OCI-LY7 (cell line): ENCODE results near the gene DNER. TPM values are rescaled to one million over a fixed set of nuclear protein-coding genes. Genes with fewer than 3 reads are reported as not detected.

Experiments
- BruUV-seq: library from RNA; stranded (reverse); fragments of 400-500 nt; replicated peaks from 2 replicates; lab custom pipeline; 2021; lab: Mats Ljungman, UMichigan
- CTCF ChIA-PET: fragments of 300-600 bp; sonication (Branson Sonifier 250); formaldehyde crosslinking; loops from one replicate; lab custom pipeline; 2022; ENCODE audit warnings: antibody characterized with exemption; ENCODE audit not compliant: unreplicated experiment; lab: Charles Lee
- POLR2A ChIA-PET: fragments of 300-600 bp; sonication (Branson Sonifier 250); formaldehyde crosslinking; loops from one replicate; lab custom pipeline; 2022; ENCODE audit warnings: antibody characterized with exemption; lab: Charles Lee
- DNase-seq: peaks from one replicate; pipeline ENCODE4 v3.0.0-alpha.2; 2015; ENCODE audit warnings: low spot score
- H2AFZ ChIP-seq: fragments of 200-600 bp; sonication (generic), shearing (Covaris generic); 2 replicates; pipeline ENCODE4 v1.6.1; 2014; ENCODE audit warnings: mild to moderate bottlenecking, antibody characterized with exemption, low read length, moderate library complexity
- H3K27ac ChIP-seq: fragments of 200-600 bp; sonication (generic); 2 replicates; pipeline ENCODE4 v1.5.1; 2014; ENCODE audit warnings: mixed run types, low read depth, mild to moderate bottlenecking, moderate library complexity, low read length, inconsistent platforms; ENCODE audit not compliant: poor library complexity, severe bottlenecking
- H3K36me3 ChIP-seq: fragments of 200-600 bp; sonication (generic); 2 replicates; pipeline ENCODE4 v1.6.1; 2014; ENCODE audit warnings: mild to moderate bottlenecking, antibody characterized with exemption, low read length, moderate library complexity, mixed read lengths; ENCODE audit not compliant: insufficient read depth
- H3K4me1 ChIP-seq: fragments of 200-600 bp; sonication (generic); 2 replicates; pipeline ENCODE4 v1.5.1; 2014; ENCODE audit warnings: mild to moderate bottlenecking, low read length; ENCODE audit not compliant: insufficient read depth, poor library complexity, severe bottlenecking
- H3K4me2 ChIP-seq: fragments of 200-600 bp; sonication (generic); 2 replicates; pipeline ENCODE4 v1.6.1; 2014; ENCODE audit warnings: mild to moderate bottlenecking, low read length
- H3K4me3 ChIP-seq: fragments of 200-600 bp; sonication (generic); 2 replicates; pipeline ENCODE4 v1.5.1; 2014; ENCODE audit warnings: mild to moderate bottlenecking, low read depth, low read length; ENCODE audit not compliant: poor library complexity, severe bottlenecking
- H3K79me2 ChIP-seq: fragments of 200-600 bp; sonication (generic); 2 replicates; pipeline ENCODE4 v1.6.1; 2016; ENCODE audit warnings: low read depth, mild to moderate bottlenecking, low read length, moderate library complexity, mixed read lengths; ENCODE audit not compliant: insufficient read depth
- H3K9me2 ChIP-seq: fragments of 200-600 bp; sonication (generic); 2 replicates; pipeline ENCODE4 v1.6.1; 2016; ENCODE audit warnings: mild to moderate bottlenecking, low read length, mixed read lengths; ENCODE audit not compliant: insufficient read depth
- H3K9me3 ChIP-seq: fragments of 200-600 bp; sonication (generic); 2 replicates; pipeline ENCODE4 v1.6.1; 2014; ENCODE audit warnings: mild to moderate bottlenecking, mixed run types, low read length, mixed read lengths
- H4K20me1 ChIP-seq: fragments of 200-600 bp; sonication (generic); 2 replicates; pipeline ENCODE4 v1.6.1; 2014; ENCODE audit warnings: mild to moderate bottlenecking, antibody characterized with exemption, low read length, moderate library complexity, mixed read lengths; ENCODE audit not compliant: insufficient read depth
- CTCF ChIP-seq: fragments of 200-600 bp; sonication (generic); conservative IDR thresholded peaks from 2 replicates; pipeline ENCODE4 v1.5.1; 2014; ENCODE audit warnings: mild to moderate bottlenecking, antibody characterized with exemption, low read length, moderate library complexity, mixed read lengths
- EZH2phosphoT487 ChIP-seq: fragments of 200-600 bp; sonication (generic); IDR thresholded peaks from 2 replicates; pipeline ENCODE4 v1.6.1; 2018; ENCODE audit warnings: low read depth, borderline replicate concordance, mild to moderate bottlenecking, mixed run types, antibody characterized with exemption, low read length, moderate library complexity, mixed read lengths
- intact Hi-C: fragments of 100-400 bp; cut with micrococcal nuclease; formaldehyde crosslinking; loops from one replicate; pipeline ENCODE4 v1.10.0; 2022; ENCODE audit not compliant: unreplicated experiment
- total RNA-seq, 2 experiments: library from RNA; depleted of rRNA in 1 of 2; stranded (reverse); fragments of >200 nt in 1 of 2; shearing (Covaris generic) in 1 of 2; gene quantifications; 2 replicates each; pipeline ENCODE4 v1.2.3, GENCODE V29; 2014 to 2022

Gene DNER
- total RNA-seq, 2 experiments from 2014 or later: not detected

DNA sequence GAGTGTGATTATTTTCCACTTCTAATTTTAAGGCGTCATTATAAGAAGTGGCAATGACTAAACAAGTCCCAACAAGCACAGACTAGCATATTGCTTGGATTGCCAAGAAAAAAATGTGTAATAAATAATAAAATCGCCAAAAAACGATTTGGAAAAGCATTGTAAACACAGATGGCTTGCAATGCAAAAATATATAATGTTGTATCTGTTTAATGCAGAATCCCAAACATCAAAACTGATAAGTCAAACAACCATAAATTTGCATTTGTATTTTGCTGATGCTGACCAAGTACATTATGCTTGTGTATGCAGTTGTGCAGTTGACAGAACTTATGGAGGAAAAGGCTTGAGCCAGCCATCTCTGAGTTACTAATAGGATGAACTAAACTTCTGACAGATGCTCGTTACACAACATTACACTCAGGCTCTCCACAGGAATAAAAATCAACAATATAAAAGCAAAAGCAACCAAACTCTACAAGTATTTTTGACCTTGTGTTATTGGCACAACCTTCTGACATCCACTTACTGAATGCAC lies 68.1 kb downstream of the DNER start:
- H3K27ac ChIP-seq: no peak overlapping the region
- intact Hi-C loops: no loop called here
- no peaks in the 10 kb centered on the region for H3K9me3 ChIP-seq
- H3K4me3 ChIP-seq: no peak overlapping the region
- H2AFZ ChIP-seq: no peak overlapping the region
- no TSS peak for BruUV-seq
- no peaks in the 10 kb centered on the region for H3K36me3 ChIP-seq
- POLR2A ChIA-PET: no interaction called here
- H3K4me1 ChIP-seq: no peaks in the 10 kb centered on the region
- H3K4me2 ChIP-seq: no peak overlapping the region
- no peaks in the 10 kb centered on the region for H4K20me1 ChIP-seq
- TF ChIP-seq CTCF (no peak), EZH2phosphoT487 (no peak)
- CTCF ChIA-PET: no interaction called here
- no peak for DNase-seq
- H3K79me2 ChIP-seq: no peaks in the 10 kb centered on the region
- no peaks in the 10 kb centered on the region for H3K9me2 ChIP-seq

DNA sequence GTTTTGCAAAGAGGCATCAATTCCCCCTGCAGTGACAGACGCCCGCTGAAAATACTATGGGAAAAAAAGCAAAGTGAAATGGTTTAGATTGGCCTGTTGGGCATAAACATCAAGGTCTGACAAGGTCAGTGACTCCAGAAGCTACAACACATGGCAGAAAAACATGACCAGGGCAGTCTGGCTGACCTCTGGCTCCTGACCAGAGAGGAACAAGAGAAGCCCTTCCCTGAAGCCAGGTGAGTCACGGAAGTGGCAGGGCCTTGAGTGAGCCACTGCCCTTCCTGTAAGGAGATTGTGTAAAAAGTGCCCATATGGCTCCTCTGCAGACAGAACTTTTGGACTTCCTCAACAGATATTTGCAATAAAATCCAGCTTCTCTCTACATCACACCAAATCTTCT lies 72.0 kb downstream of the DNER start:
- no peak overlapping the region for H3K4me2 ChIP-seq
- no peak overlapping the region for H2AFZ ChIP-seq
- H3K4me3 ChIP-seq: no peak overlapping the region
- no peaks in the 10 kb centered on the region for H3K36me3 ChIP-seq
- DNase-seq: no peak
- H3K9me2 ChIP-seq: no peaks in the 10 kb centered on the region
- H3K27ac ChIP-seq: no peak overlapping the region
- intact Hi-C loops: no loop called here
- H3K79me2 ChIP-seq: no peaks in the 10 kb centered on the region
- BruUV-seq: no TSS peak
- H3K9me3 ChIP-seq: no peaks in the 10 kb centered on the region
- ChIA-PET CTCF (no interaction called here), POLR2A (no interaction called here)
- H4K20me1 ChIP-seq: no peaks in the 10 kb centered on the region
- no peak for TF ChIP-seq EZH2phosphoT487
- TF ChIP-seq CTCF: no peak
- no peaks in the 10 kb centered on the region for H3K4me1 ChIP-seq

DNA sequence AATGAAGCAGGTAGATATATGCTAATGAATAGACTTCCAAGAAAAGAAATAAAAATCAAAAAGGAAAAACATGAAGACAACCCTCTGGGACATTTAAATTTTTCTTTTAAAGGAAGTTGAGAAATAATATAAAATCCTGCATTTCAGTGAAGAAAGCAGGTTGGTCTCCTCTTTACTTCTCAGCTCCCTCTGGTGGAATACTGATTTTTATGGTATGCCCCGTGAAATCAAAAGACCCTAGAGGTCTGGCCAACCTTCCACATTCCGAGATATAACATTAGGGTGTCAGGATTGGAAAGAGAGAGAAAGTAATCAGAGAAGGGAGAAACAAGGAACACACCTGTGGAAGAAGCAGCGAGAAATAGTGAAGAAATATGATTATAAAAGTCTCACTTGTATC lies 72.7 kb downstream of the DNER start:
- Histone ChIP-seq H4K20me1 (no peaks in the 10 kb centered on the region), H3K9me2 (no peaks in the 10 kb centered on the region), H3K36me3 (no peaks in the 10 kb centered on the region), H3K79me2 (no peaks in the 10 kb centered on the region), H2AFZ (no peak overlapping the region), H3K27ac (no peak overlapping the region), H3K4me1 (no peaks in the 10 kb centered on the region), H3K9me3 (no peaks in the 10 kb centered on the region), H3K4me2 (no peak overlapping the region), H3K4me3 (no peak overlapping the region)
- CTCF ChIA-PET: no interaction called here
- no TSS peak for BruUV-seq
- TF ChIP-seq CTCF (peak; percentile 39; the same call in 1 of the 2 replicates), EZH2phosphoT487 (no peak)
- intact Hi-C loops: no loop called here
- POLR2A ChIA-PET: no interaction called here
- DNase-seq: no peak
